NCI-H2029 (cell line): ENCODE results near the gene NBPF3.
"Not testable (repeated sequence)": the region's sequence is repeated elsewhere in the genome, so short reads cannot be mapped to it uniquely, and the experiment has no call there.

Experiments
- DNase-seq: peaks from one replicate; lab custom pipeline; 2025; lab: John Stamatoyannopoulos, UW

Gene NBPF3

GRCh38 chr1:21438646-21439312 is 1.2 kb upstream of the NBPF3 start:
- DNase-seq = not testable (repeated sequence)

- no peak for DNase-seq
Measured at GRCh38 chr1:21439345-21439720, 604 bp upstream of the NBPF3 start.

GRCh38 chr1:21440630-21441125 is 741 bp downstream of the NBPF3 start:
- DNase-seq = not testable (repeated sequence)

GRCh38 chr1:21446647-21447046 is 6.7 kb downstream of the NBPF3 start:
- DNase-seq = not testable (repeated sequence)

GRCh38 chr1:21447311-21447710 is 7.4 kb downstream of the NBPF3 start:
- no peak for DNase-seq

- DNase-seq = no peak
Measured at GRCh38 chr1:21449906-21450305, 10.0 kb downstream of the NBPF3 start.

GRCh38 chr1:21451212-21451611 is 11.3 kb downstream of the NBPF3 start:
- no peak for DNase-seq

GRCh38 chr1:21451981-21452411 is 12.1 kb downstream of the NBPF3 start:
- DNase-seq = no peak

- DNase-seq = not testable (repeated sequence)
Measured at GRCh38 chr1:21453964-21454614, 14.2 kb downstream of the NBPF3 start.

- DNase-seq = not testable (repeated sequence)
Measured at GRCh38 chr1:21454904-21455303, 15.0 kb downstream of the NBPF3 start.

- no peak for DNase-seq
Measured at GRCh38 chr1:21457654-21458053, 17.7 kb downstream of the NBPF3 start.

- not testable (repeated sequence) for DNase-seq
Measured at GRCh38 chr1:21465127-21465526, 25.2 kb downstream of the NBPF3 start.

GRCh38 chr1:21467946-21468345 is 28.0 kb downstream of the NBPF3 start:
- not testable (repeated sequence) for DNase-seq

GRCh38 chr1:21468599-21468998 is 28.7 kb downstream of the NBPF3 start:
- DNase-seq = no peak

GRCh38 chr1:21469581-21469980 is 29.6 kb downstream of the NBPF3 start:
- DNase-seq = no peak

GRCh38 chr1:21472861-21473260 is 32.9 kb downstream of the NBPF3 start:
- no peak for DNase-seq

- no peak for DNase-seq
Measured at GRCh38 chr1:21478356-21478755, 38.4 kb downstream of the NBPF3 start.

- not testable (repeated sequence) for DNase-seq
Measured at GRCh38 chr1:21483881-21484280, 43.9 kb downstream of the NBPF3 start.

- no peak for DNase-seq
Measured at GRCh38 chr1:21489146-21489545, 49.2 kb downstream of the NBPF3 start.

GRCh38 chr1:21490774-21491487 is 51.0 kb downstream of the NBPF3 start:
- no peak for DNase-seq

- peak; percentile 26 for DNase-seq
Measured at GRCh38 chr1:21491488-21492355, 51.8 kb downstream of the NBPF3 start.

- DNase-seq = no peak
Measured at GRCh38 chr1:21492356-21492625, 52.4 kb downstream of the NBPF3 start.
